Stimulated activated CD4-positive, alpha-beta T cell treated with anti-CD3 and anti-CD28 coated beads, Interleukin-15, amount 100 ng/mL, for 24 hours (primary cell): ENCODE data around the gene NNT.
"Not testable (repeated sequence)": the region's sequence is repeated elsewhere in the genome, so short reads cannot be mapped to it uniquely, and the experiment has no call there.

Source experiments
- DNase-seq: peaks from one replicate; pipeline ENCODE4 v3.0.0-alpha.2; 2020

NNT gene

GRCh38 chr5:43584166-43584699 is 18.7 kb upstream of the NNT start:
- no peak for DNase-seq

DNA sequence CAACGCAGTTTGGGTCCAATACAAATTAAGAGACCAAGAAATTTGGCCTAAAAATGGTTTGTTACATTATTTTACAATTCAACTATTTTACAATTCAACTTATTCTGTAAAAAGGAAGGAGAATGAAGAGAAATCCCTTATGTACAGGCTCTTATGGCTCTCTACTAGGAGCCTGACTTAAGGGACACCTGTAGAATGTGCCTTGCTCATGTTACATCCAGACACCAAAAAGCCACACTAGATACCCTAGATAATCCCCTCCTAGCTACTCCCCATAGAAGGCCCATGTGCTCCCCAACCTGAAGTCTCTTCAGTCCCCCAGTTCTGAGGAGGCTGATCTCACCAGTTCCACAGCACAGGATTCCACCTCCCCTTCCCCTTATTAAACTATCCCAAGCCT is 14.1 kb upstream of the NNT start:
- no peak for DNase-seq

DNA sequence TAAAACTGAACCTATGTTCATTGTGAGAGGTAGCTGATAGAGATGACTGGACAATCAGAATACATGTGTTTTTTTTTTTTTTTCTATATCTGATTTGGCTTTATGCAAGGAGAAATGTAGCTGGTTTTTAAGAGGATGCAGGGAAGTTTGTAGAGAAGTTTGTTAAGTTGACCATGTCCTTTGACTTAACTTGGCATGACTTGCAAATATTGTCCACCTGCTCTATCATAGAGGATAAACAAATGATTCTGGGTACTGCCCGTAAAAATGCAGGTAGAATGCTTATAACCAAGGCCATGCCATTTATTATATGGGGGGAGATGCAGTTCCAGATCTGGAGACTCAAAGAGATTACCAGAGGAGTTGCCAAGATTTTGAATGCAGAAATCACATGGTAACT is 13.7 kb upstream of the NNT start:
- DNase-seq = no peak

DNA sequence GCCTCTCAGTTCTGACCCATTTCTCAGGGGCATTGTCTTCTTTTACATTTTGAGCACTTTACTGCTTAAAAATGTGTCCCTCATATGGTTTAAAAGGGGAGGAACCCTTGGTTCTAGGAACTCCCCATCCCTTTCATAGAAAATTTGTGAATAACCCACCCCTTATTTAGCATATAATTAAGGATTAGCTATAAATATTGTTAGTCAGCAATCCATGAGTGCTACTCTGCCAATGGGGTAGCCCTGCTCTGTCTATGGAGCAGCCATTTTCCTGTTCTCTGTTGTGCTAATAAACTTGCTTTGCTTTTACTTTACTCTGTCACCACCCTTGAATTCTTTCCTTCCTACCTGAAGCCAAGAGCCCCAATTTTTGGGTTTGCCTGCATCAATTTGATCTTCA is 12.3 kb upstream of the NNT start:
- DNase-seq = no peak

- no peak for DNase-seq
Observed at GRCh38 chr5:43592363-43592762, 10.6 kb upstream of the NNT start.

- DNase-seq = not testable (repeated sequence)
Observed at GRCh38 chr5:43598927-43599326, 4.1 kb upstream of the NNT start.

GRCh38 chr5:43601454-43602260 is 1.3 kb upstream of the NNT start:
- no peak for DNase-seq

DNA sequence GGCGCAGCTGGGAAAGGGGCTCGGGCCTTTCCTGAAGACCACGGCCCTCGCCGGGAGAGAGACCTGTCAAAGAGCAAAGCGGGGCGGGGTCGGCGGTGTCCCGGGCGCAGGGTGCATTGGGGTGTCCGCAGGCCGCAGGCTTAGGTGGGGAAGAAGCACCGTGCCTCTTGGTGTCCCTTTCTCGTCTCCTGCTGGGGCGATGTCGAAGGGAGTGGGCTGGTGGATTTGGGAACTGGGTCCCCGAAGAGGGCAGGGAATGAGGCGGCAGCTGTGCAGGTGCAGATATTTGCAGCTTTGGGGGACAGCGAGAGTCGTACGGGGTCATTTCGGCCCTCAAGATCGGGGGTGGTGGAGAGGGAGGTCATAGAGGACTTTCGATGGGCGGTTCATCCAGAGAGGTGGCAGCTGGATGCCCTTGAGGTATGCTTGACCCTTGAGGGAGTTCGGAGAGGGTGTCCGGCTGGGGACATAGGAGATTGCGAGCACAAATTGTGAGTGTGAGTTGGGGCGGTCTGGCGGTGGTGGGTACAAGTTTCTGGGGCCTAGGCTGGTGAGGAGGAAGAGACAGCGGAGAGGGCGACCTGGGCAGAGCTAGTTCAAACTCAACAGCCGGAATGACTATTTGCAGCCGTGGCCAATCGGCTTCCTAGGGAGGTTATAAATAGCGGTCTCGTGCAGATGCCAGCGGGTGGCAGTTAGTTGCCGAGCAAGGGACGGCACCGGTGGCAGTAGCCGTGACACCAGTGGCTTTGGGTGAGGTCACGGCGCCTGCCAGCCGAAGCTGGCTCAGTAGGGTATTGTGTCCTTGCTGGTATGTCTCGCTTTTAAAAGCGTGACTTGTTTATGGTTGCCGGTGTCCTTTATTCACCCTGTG is 601 bp downstream of the NNT start:
- DNase-seq = peak; percentile 79

- no peak for DNase-seq
Observed at GRCh38 chr5:43604699-43605098, 1.7 kb downstream of the NNT start.

DNA sequence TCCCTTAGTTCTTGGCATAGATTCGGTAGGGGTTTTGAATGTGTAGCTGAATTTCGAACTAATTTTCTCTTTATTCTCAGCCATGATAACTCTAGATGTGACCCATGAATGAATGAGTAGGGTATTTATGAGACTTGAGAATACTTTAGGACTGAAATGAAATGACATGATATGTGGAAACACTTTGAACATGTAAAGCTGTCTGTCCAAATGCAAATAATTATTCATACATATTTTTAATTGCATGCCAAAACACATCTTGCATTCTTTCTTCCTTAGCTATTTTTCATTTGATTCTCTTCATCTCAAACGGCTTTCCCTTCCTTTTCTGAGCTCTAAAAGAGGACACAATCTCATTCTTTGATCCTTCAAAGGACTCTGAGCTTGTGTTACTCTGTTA is 3.4 kb downstream of the NNT start:
- DNase-seq = no peak

DNA sequence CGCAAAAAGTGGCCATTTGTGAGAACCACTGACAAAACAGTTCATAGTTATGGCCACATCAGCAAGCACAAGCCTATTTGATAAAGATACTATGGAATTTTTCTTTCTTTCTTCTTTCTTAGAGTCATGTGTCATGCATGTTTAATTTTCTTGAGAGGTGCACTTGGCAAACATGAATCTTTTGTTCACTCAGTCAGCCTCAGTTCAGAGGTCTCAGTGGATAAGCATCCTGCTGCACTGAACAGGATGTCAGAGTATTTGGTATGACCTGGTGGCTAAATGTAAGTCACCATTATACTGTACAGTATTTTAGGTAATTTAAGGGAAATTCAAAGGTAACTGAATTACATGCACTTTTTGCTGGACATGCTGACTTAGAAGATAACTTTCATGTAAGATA is 5.4 kb downstream of the NNT start:
- DNase-seq = no peak

DNA sequence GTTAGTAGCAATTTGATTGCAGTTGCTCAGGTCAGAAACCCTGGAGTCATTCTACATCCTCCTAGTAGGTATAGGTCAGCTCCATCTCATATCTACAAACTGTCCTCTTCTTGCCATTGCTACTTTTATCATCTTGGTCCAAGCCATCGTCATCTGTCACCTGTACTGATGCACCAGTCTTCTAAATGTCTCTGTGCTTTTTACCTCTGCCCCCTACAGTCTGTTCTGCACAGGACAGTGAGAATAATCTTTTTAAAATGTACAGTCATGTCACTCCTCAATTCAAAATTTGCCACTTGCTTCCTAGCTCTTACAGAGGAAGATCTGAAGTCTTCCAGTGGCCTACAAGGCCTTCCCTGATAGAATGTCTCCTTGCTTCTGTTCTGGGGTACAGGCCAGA is 6.8 kb downstream of the NNT start:
- DNase-seq = no peak

GRCh38 chr5:43613370-43613769 is 10.4 kb downstream of the NNT start:
- no peak for DNase-seq

DNA sequence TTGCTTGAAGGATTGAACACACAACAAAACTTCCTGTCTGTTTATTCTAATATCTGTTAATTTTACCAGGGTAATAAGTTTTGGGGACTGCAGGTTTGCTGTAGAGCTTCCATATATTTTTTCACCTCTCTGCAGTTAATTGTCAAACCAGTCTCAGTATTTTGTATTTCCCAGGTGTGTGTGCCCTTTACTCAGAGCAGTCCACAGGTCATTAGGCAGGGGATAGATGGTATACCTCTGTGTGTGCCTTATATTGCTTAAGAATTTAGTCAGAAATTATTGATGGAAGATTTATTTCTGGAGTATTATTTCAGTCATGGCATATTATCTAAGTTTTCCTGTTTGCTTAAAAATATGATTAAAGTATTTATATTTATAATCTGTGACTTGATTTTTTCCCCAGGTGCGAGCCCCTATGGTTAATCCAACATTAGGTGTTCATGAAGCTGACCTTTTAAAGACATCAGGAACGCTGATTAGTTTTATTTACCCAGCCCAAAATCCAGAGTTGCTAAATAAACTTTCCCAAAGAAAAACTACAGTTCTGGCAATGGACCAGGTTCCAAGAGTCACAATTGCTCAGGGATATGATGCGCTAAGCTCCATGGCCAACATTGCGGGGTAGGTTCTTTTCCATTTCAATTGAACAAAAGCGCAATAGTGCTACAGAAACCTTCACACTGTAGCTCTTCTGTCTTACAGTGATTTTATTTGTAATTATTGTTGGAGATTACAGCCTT is 12.6 kb downstream of the NNT start:
- no peak for DNase-seq

- DNase-seq = no peak
Observed at GRCh38 chr5:43616535-43616934, 13.6 kb downstream of the NNT start.

DNA sequence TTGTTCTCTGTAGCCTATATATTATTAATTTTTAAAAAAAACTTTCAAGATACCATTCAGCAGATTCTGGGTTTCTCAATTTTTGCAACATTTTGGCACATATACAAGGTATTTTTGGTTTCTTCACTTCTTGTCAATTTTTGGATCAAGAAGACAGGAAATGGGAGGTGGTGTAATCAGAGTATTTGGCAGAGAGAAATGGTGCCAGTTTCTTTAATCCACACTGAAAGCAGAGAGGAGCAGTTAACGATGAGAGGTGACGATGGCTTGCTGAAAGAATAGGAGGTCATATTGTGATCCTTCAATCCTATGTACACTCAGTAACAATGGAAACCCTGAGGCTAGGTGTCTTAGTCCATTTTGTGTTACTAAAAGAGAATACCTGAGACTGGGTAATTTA is 16.4 kb downstream of the NNT start:
- DNase-seq = no peak

DNA sequence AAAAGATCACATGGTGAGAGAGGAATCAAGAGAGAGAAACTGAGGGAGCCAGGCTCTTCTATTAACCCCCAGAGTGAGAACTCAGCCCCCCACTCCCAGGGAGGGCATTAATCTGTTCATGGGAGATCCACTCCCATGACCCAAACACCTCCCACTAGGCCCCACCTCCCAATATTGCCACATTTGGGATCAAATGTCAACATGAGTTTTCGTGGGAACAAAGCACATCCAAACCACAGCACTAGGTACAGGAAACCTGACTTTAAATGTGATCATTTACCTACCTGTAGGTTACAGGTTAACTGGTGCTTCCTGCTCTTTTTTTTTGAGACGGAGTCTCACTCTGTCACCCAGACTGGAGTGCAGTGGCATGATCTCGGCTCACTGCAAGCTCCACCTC is 16.9 kb downstream of the NNT start:
- DNase-seq = no peak

GRCh38 chr5:43620944-43621505 is 18.0 kb downstream of the NNT start:
- no peak for DNase-seq

GRCh38 chr5:43622074-43622473 is 19.1 kb downstream of the NNT start:
- no peak for DNase-seq

DNA sequence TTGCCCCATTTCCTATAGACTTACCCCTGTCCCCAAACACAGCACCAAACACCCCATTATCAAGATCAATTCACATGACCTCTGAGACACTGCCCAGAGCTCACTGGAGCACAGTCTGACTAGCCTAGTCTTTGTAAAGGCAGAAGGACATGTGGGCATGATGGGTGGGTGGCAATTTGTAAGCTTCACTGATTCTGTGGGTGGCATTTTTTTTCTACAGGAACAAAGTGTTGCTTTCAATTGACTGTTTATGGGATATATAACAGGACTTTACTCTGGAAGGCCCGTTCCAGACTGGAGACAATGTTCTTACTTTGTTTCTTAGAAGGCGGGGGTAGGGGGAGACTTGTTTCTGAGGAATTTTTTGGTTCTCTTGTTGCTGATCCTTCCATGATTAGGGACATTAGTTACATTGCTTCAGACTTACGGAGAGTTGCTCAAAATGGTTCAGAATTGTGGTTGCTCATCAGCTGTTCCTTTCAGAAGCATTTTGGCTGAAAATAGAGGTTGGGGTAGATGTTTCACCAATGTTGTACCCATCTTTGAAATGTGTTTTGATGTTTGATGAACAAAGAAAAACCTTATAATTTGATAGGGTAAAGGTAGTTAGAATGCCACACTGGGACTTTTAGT is 20.2 kb downstream of the NNT start:
- DNase-seq = no peak

DNA sequence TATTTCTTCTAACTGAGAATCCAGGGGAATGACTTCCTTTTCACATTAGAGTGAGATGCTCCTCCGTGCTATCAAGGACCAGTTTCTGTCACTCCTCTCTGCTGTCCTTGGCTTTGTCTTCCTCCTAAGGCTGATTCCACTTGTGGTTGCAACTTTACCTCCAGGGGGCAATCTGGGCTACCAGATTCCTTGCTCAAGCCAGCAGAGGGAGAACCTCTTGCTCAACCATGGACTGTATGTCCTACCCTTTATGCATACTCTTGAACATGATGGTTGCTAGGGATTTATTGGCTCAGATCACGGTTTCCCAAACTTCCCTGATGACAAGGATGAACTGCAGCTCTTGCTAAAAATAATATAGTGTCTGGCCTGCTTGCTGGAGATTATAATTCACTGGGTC is 24.0 kb downstream of the NNT start:
- no peak for DNase-seq

DNA sequence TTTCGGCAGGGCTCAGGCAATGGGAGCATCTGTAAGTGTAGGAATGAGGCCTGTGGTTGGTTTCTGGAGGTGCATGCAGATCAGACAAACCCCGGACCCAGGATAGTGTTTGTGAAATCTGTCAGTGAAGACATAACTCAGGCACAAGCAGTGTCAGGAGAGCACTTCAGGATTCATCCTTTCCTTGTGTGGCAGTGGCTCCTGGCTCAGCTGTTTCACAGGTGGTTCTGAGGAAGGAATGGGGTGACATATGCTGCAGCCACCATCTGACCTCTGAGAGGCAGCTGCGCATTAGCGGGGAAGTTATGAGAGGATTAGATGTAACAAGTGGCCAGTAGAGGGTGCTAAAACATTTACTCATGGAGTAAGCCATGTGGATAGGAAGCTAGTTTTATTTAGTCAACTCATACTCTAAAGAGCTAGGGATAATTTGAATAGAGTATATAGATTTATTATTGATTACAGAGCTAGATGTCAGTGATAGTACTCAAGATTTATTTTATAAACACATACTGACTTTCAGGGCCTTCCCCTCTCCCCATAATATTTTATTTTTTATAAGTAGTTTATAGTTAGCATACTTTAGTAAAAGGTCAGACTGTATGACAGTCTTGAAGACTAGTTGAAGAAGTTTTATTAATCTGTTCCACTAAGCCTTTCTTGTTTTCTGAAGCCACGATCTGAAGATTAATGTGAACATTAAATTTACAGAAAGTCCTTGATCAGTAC is 28.4 kb downstream of the NNT start:
- DNase-seq = peak; percentile 31
